Mesendoderm (in vitro differentiated cells): Measurements from ENCODE around the gene CACNA2D4.

Source experiments
- DNase-seq: peaks from one replicate; pipeline ENCODE4 v3.0.0; 2013
- H2AK5ac ChIP-seq: 2 replicates; pipeline ENCODE4 v1.6.1; 2013; ENCODE audit warnings: low read length, inconsistent platforms
- H2BK120ac ChIP-seq: 2 replicates; pipeline ENCODE4 v1.6.1; 2013; ENCODE audit warnings: low read depth, mild to moderate bottlenecking, low read length, moderate library complexity, mixed read lengths
- H2BK15ac ChIP-seq: replicated peaks from 2 replicates; pipeline ENCODE4 v1.6.1; 2013; ENCODE audit warnings: low read depth, mild to moderate bottlenecking, moderate library complexity
- H2BK5ac ChIP-seq: 2 replicates; pipeline ENCODE4 v1.6.1; 2013; ENCODE audit warnings: low read length, inconsistent platforms
- H3K18ac ChIP-seq: 2 replicates; pipeline ENCODE4 v1.6.1; 2013; ENCODE audit warnings: mild to moderate bottlenecking, low read length, mixed read lengths
- H3K23ac ChIP-seq: one replicate; pipeline ENCODE4 v1.6.1; 2013; ENCODE audit warnings: low read length
- H3K27ac ChIP-seq: 2 replicates; pipeline ENCODE4 v1.5.1; 2013; ENCODE audit warnings: low read depth, mild to moderate bottlenecking, inconsistent platforms, low read length, moderate library complexity
- H3K27me3 ChIP-seq: 2 replicates; pipeline ENCODE4 v1.6.1; 2013; ENCODE audit warnings: low read length, control low read depth, mild to moderate bottlenecking, inconsistent platforms; ENCODE audit not compliant: insufficient read depth, poor library complexity
- H3K36me3 ChIP-seq: 2 replicates; pipeline ENCODE4 v1.6.1; 2013; ENCODE audit warnings: low read length, inconsistent platforms; ENCODE audit not compliant: control insufficient read depth, insufficient read depth
- H3K4ac ChIP-seq: one replicate; pipeline ENCODE4 v1.6.1; 2013; ENCODE audit warnings: low read depth, mild to moderate bottlenecking, low read length, moderate library complexity
- H3K4me1 ChIP-seq: 2 replicates; pipeline ENCODE4 v1.6.1; 2013; ENCODE audit warnings: low read depth, low read length, inconsistent platforms; ENCODE audit not compliant: control insufficient read depth
- H3K4me2 ChIP-seq: 2 replicates; pipeline ENCODE4 v1.6.1; 2013; ENCODE audit warnings: low read length
- H3K4me3 ChIP-seq: 2 replicates; pipeline ENCODE4 v1.5.1; 2013; ENCODE audit warnings: mild to moderate bottlenecking, low read length
- H3K56ac ChIP-seq: one replicate; pipeline ENCODE4 v1.6.1; 2013; ENCODE audit warnings: low read length
- H3K79me1 ChIP-seq: 2 replicates; pipeline ENCODE4 v1.6.1; 2013; ENCODE audit warnings: low read length, inconsistent platforms
- H3K79me2 ChIP-seq: 2 replicates; pipeline ENCODE4 v1.6.1; 2013; ENCODE audit warnings: mild to moderate bottlenecking, low read length; ENCODE audit not compliant: control insufficient read depth, insufficient read depth
- H3K9ac ChIP-seq: 2 replicates; pipeline ENCODE4 v1.6.1; 2013; ENCODE audit warnings: low read length, inconsistent platforms
- H4K5ac ChIP-seq: one replicate; pipeline ENCODE4 v1.6.1; 2013; ENCODE audit warnings: low read length
- H4K8ac ChIP-seq: one replicate; pipeline ENCODE4 v1.6.1; 2013; ENCODE audit warnings: low read depth, mild to moderate bottlenecking, control low read depth, low read length, moderate library complexity
- WGBS: extraction: QIAGEN DNeasy Blood & Tissue Kit; methylation state at CpG from one replicate; pipeline ENCODE4 v1.1.7; 2013; ENCODE audit warnings: low lambda C conversion rate, missing lambda C conversion rate; ENCODE audit not compliant: insufficient coverage; ENCODE audit errors: extremely low coverage; 5-methylcytosine and 5-hydroxymethylcytosine counted together

CACNA2D4 gene

DNA sequence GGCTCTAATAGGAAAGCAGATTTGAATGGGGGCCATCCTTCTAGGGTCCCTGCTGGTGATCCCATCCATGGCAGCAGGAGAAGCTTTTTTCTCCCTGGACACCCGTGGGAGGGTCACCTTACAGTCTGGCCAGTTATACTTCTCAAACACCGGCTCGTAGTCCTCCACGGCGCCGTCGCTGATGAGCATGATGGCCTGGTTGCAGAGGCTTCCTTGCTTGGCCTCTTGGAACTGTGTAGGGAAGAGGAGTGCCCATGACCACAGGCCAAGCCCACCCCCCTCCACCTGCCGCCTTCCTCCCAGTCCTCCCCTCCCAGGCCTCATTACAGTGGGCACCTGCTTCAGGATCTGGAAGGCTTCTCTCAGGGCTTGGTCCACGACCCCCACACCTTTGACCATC, 33.8 kb downstream of the CACNA2D4 start:
- Histone ChIP-seq H3K4ac (no peak overlapping the region), H3K36me3 (no peaks in the 10 kb centered on the region), H2BK5ac (no peak overlapping the region), H4K5ac (no peak overlapping the region), H3K18ac (no peak overlapping the region), H3K23ac (no peak overlapping the region), H3K79me1 (no peaks in the 10 kb centered on the region), H4K8ac (no peak overlapping the region), H3K4me3 (no peak overlapping the region), H3K4me2 (no peak overlapping the region), H2BK15ac (no peak overlapping the region), H3K4me1 (no peaks in the 10 kb centered on the region), H2AK5ac (no peak overlapping the region), H3K9ac (no peak overlapping the region), H3K27ac (no peak overlapping the region), H3K56ac (no peak overlapping the region), H3K27me3 (no peaks in the 10 kb centered on the region), H2BK120ac (no peak overlapping the region), H3K79me2 (no peaks in the 10 kb centered on the region)
- DNase-seq = no peak
- WGBS = no CpG with 5 or more reads among the region's 9 CpGs

GRCh38 chr12:1883513-1883912, 34.9 kb downstream of the CACNA2D4 start:
- Histone ChIP-seq H3K18ac (no peak overlapping the region), H2BK120ac (no peak overlapping the region), H2AK5ac (no peak overlapping the region), H3K56ac (no peak overlapping the region), H2BK5ac (no peak overlapping the region), H3K27ac (no peak overlapping the region), H3K27me3 (no peaks in the 10 kb centered on the region), H2BK15ac (no peak overlapping the region), H3K4me1 (no peaks in the 10 kb centered on the region), H3K36me3 (no peaks in the 10 kb centered on the region), H3K79me2 (no peaks in the 10 kb centered on the region), H3K9ac (no peak overlapping the region), H3K79me1 (no peaks in the 10 kb centered on the region), H4K5ac (no peak overlapping the region), H4K8ac (no peak overlapping the region), H3K4me3 (no peak overlapping the region), H3K4me2 (no peak overlapping the region), H3K23ac (no peak overlapping the region), H3K4ac (no peak overlapping the region)
- no CpG with 5 or more reads among the region's 8 CpGs for WGBS
- no peak for DNase-seq

DNA sequence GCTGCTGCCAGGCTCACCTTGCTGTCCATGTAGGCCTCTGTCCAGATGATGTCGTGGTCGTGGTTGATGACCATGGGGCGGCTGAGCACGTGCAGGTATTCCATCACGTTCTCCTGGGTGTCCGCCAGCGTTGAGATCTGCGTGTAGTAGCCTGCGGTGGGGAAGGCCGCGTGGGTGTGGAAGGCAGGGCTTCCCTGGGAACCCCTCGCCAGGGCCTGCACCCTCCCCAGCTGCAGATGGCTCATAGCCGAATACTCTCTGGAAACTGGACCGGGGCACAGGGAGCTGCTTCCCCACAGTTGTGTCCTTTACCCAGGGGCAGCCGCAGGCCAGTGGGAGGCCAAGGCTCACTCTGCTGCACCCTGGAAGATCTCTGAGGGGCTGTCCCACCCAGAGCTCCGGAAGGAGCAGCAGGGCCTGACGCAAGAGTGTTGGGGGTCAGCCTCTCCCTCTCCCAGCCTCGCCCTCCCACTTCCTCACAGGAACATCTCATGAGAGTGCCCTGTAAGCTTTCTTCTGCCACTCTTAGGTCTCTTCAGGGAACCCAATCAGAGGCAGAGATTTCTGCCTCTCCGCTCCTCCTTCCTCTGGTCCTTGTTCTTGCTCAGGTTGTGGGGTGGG, 35.5 kb downstream of the CACNA2D4 start:
- no peak overlapping the region for H3K9ac ChIP-seq
- no peaks in the 10 kb centered on the region for H3K27me3 ChIP-seq
- no peak overlapping the region for H3K23ac ChIP-seq
- DNase-seq = no peak
- no peaks in the 10 kb centered on the region for H3K79me1 ChIP-seq
- H3K36me3 ChIP-seq = no peaks in the 10 kb centered on the region
- H3K79me2 ChIP-seq = no peaks in the 10 kb centered on the region
- H3K4me3 ChIP-seq = no peak overlapping the region
- no peak overlapping the region for H2AK5ac ChIP-seq
- H2BK120ac ChIP-seq = no peak overlapping the region
- no peak overlapping the region for H2BK15ac ChIP-seq
- no peaks in the 10 kb centered on the region for H3K4me1 ChIP-seq
- whole genome bisulfite sequencing = no CpG with 5 or more reads among the region's 19 CpGs
- H3K56ac ChIP-seq = no peak overlapping the region
- H3K4ac ChIP-seq = no peak overlapping the region
- H3K18ac ChIP-seq = no peak overlapping the region
- no peak overlapping the region for H4K5ac ChIP-seq
- H3K27ac ChIP-seq = no peak overlapping the region
- H2BK5ac ChIP-seq = no peak overlapping the region
- H4K8ac ChIP-seq = no peak overlapping the region
- H3K4me2 ChIP-seq = no peak overlapping the region

DNA sequence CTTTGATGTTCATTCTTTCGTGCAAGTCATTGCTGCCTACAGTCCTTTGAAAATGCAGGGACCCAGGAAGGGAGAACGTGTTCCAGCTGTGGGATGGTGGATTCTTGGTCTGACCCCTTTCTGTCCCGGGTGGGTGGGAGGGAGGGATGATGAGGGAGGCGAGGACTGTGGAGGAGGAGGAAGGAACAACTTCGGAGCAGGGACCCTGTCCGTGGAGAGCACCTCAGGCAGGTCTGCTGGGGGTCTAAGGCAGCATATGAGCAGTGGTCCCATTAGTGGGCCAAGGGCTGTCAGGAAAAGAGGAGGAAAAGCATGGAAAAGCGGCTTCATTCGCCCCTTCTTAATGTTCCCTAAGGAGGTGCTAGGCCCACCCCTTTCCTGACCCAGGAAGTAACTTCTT, 36.0 kb downstream of the CACNA2D4 start:
- no peak overlapping the region for H3K27ac ChIP-seq
- no peak overlapping the region for H3K18ac ChIP-seq
- H3K4me1 ChIP-seq = no peaks in the 10 kb centered on the region
- H3K27me3 ChIP-seq = no peaks in the 10 kb centered on the region
- no peak overlapping the region for H3K4ac ChIP-seq
- H3K79me1 ChIP-seq = no peaks in the 10 kb centered on the region
- no peaks in the 10 kb centered on the region for H3K36me3 ChIP-seq
- no peak overlapping the region for H2BK15ac ChIP-seq
- no peak overlapping the region for H4K8ac ChIP-seq
- H3K56ac ChIP-seq = no peak overlapping the region
- no CpG with 5 or more reads among the region's 8 CpGs for WGBS
- H3K9ac ChIP-seq = no peak overlapping the region
- no peak for DNase-seq
- no peak overlapping the region for H3K4me2 ChIP-seq
- H3K23ac ChIP-seq = no peak overlapping the region
- H2AK5ac ChIP-seq = no peak overlapping the region
- no peak overlapping the region for H3K4me3 ChIP-seq
- no peak overlapping the region for H2BK120ac ChIP-seq
- no peak overlapping the region for H2BK5ac ChIP-seq
- no peaks in the 10 kb centered on the region for H3K79me2 ChIP-seq
- no peak overlapping the region for H4K5ac ChIP-seq

- Histone ChIP-seq H3K79me2 (no peaks in the 10 kb centered on the region), H3K23ac (no peak overlapping the region), H4K8ac (no peak overlapping the region), H3K27ac (no peak overlapping the region), H3K4me3 (no peak overlapping the region), H4K5ac (no peak overlapping the region), H3K4me1 (no peaks in the 10 kb centered on the region), H3K4me2 (no peak overlapping the region), H3K79me1 (no peaks in the 10 kb centered on the region), H3K36me3 (no peaks in the 10 kb centered on the region), H3K56ac (no peak overlapping the region), H3K4ac (no peak overlapping the region), H2AK5ac (no peak overlapping the region), H2BK120ac (no peak overlapping the region), H3K18ac (no peak overlapping the region), H3K9ac (no peak overlapping the region), H2BK5ac (no peak overlapping the region), H3K27me3 (no peaks in the 10 kb centered on the region), H2BK15ac (no peak overlapping the region)
- no CpG with 5 or more reads among the region's 3 CpGs for WGBS
- no peak for DNase-seq
Observed at GRCh38 chr12:1881936-1882335, 36.5 kb downstream of the CACNA2D4 start.

GRCh38 chr12:1881301-1881700, 37.2 kb downstream of the CACNA2D4 start:
- H2BK120ac ChIP-seq = no peak overlapping the region

More at GRCh38 chr12:1881301-1881700, 37.2 kb downstream of the CACNA2D4 start:
- no CpG with 5 or more reads among the region's 8 CpGs for WGBS
- H3K9ac ChIP-seq = no peak overlapping the region
- no peak overlapping the region for H3K4ac ChIP-seq
- H4K8ac ChIP-seq = no peak overlapping the region
- no peak overlapping the region for H3K4me3 ChIP-seq
- no peak for DNase-seq
- H3K79me2 ChIP-seq = no peaks in the 10 kb centered on the region
- no peak overlapping the region for H3K18ac ChIP-seq
- H2BK5ac ChIP-seq = no peak overlapping the region
- H2AK5ac ChIP-seq = no peak overlapping the region
- H3K27me3 ChIP-seq = no peaks in the 10 kb centered on the region
- no peak overlapping the region for H3K27ac ChIP-seq
- no peaks in the 10 kb centered on the region for H3K4me1 ChIP-seq
- no peaks in the 10 kb centered on the region for H3K36me3 ChIP-seq
- H3K79me1 ChIP-seq = no peaks in the 10 kb centered on the region
- H4K5ac ChIP-seq = no peak overlapping the region
- no peak overlapping the region for H2BK15ac ChIP-seq
- H3K56ac ChIP-seq = no peak overlapping the region
- no peak overlapping the region for H3K4me2 ChIP-seq
- no peak overlapping the region for H3K23ac ChIP-seq
